Breast epithelium (tissue), 3 donors: Measurements from ENCODE around the gene GPSM3.

Source experiments
- POLR2A ChIP-seq: fragments of 450-650 bp; IDR thresholded peaks from one replicate; pipeline ENCODE4 v1.6.1; 2016; ENCODE audit warnings: antibody characterized with exemption, mild to moderate bottlenecking, moderate library complexity
- POLR2AphosphoS5 ChIP-seq, 3 donors: sonication (generic); formaldehyde crosslinking; IDR thresholded peaks; one replicate each; pipeline ENCODE4 v1.6.1; 2017; ENCODE audit warnings: antibody characterized with exemption in 3 of 3
- TF ChIP-seq, protein P1 (sequence below), 3 donors: fragments of 450-650 bp; IDR thresholded peaks; one replicate each; pipeline ENCODE4 v1.5.1; 2016 to 2017; ENCODE audit warnings: antibody characterized with exemption in 3 of 3, mild to moderate bottlenecking in 3 of 3, moderate library complexity in 3 of 3

DNA sequence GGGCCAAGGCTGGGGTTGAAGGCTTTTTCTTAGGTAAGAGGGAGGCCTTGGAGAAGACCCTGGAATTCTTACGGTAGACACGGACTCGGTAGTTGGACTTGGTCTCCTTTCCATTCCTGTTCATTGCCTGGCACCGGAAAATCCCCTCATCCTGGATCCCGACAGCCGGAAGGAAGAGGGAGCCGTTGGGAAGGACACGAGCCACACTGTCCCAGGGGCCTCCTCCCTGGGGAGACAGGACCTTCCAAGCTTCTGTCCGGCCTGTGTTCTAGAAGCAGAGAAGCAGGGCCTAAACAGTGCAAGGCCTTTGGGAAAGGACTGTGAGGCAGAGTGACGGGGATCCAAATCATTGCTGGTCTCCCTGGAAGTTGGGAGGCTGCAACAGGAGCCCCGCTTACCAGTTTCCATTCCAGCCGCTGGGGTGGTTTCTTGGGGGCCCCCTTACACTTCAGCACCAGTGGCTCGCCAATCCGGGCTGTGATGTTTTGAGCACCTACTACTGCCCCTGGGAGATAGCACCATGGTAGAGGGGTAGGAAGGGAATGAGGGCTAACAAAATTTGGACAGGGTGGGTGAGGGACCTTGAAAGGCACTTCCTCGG lies 8.9 kb downstream of the GPSM3 start:
- TF ChIP-seq, protein P1, sequence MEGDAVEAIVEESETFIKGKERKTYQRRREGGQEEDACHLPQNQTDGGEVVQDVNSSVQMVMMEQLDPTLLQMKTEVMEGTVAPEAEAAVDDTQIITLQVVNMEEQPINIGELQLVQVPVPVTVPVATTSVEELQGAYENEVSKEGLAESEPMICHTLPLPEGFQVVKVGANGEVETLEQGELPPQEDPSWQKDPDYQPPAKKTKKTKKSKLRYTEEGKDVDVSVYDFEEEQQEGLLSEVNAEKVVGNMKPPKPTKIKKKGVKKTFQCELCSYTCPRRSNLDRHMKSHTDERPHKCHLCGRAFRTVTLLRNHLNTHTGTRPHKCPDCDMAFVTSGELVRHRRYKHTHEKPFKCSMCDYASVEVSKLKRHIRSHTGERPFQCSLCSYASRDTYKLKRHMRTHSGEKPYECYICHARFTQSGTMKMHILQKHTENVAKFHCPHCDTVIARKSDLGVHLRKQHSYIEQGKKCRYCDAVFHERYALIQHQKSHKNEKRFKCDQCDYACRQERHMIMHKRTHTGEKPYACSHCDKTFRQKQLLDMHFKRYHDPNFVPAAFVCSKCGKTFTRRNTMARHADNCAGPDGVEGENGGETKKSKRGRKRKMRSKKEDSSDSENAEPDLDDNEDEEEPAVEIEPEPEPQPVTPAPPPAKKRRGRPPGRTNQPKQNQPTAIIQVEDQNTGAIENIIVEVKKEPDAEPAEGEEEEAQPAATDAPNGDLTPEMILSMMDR (IDR thresholded peaks at IDR 0.05): no peak
- TF ChIP-seq POLR2AphosphoS5 (IDR thresholded peaks at IDR 0.05) (no peak), POLR2A (no peak)
